ENCODE results near the gene L3MBTL1.
"Not testable (repeated sequence)": the region's sequence is repeated elsewhere in the genome, so short reads cannot be mapped to it uniquely, and the experiment has no call there.

The L3MBTL1 gene

DNA sequence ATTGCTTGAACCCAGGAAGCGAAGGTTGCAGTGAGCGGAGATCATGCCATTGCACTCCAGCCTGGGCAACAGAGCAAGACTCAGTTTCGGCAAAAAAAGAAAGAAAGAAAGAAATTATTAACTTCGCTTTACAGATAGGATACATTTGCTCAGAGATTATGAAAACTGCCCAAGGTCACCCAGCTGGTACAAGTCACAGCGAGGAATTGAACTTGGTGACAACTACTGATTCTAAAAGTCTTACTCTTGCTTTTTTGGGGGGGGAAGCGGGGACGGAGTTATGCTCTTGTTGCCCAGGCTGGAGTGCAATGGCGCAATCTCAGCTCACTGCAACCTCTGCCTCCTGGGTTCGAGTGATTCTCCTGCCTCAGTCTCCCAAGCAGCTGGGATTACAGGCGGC lies 81.0 kb downstream of the L3MBTL1 start:
- not testable (repeated sequence) for DNase-seq (ENCODE audit: low read depth, low spot score)

DNA sequence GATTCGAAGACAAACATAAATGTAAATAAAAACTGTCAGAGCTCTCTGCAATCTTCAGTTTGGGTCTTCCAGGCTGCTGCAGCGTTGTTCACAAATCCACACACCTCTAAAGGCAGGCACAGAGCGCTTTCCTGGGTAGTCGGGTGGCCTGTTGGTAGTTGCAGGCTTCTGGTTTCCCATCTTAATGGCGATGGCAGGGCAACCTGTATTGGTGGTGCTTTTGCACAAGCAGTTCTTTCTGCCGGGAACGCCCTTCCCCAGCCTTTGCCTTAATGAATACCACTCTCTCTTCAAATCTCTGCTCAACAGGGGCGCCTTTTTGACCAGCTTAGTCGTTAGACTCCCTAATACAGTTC lies 82.5 kb downstream of the L3MBTL1 start:
- DNase-seq (ENCODE audit: low read depth, low spot score): no peak

DNA sequence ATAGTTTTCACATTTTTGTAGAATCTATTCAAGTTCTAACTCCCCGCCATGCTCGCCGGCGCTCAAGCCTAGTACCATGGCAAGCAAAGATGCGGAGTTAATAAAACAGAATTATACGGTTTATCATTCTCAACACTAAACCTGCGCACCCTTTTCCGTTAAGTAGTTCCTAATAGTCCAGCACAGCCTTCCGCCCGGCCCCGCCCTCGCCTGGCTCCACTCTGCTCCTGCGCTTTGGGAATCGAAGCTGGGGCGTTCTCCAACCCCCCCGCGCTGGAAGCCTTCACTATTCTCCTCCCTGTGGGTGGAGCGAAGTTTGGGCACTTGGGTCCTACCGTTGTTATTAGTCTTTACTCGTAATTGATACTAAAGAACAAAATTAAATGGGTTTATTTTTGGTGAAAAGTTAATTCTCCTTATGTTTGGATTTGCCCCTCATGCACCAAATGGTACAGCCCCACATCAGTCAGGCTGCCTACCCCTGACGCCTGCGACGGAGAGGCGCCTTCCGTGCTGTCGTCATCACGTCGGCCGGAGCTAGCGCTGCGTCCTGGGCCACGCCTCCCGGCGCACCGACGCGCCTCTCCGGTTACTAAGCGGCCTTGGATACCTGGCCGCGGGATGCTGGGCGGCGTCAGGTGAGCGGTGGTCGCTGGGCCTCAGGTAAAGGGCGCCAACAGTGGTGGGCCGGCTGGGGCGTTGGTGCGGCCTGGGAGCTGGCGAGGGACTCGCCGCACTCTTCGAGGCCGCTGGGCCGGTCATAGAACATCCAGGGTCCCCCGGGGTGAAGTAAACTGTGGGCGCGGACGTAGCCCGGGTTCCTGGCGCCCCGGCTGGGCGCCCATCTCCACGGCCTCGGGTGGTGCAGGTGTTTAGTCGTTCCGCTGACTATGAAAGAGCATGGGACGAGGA lies 83.2 kb downstream of the L3MBTL1 start, which contains the start of gene IFT52:
Gene IFT52, plus strand, starts transcription at position 546 of the 912 bp plus-strand sequence. CDS start 3,762 bp downstream, outside the sequence.
- DNase-seq (ENCODE audit: low read depth, low spot score): peak; percentile 82

Data from brain pericyte (primary cell).